NCI-H345 treated with DMSO at 0.1 percent for 48 hours (cell line): ENCODE measurements around the gene SRGAP2C.
A peak's percentile ranks its signal among the peaks of the same experiment; 100 is the strongest.
"Not testable (repeated sequence)": the region's sequence is repeated elsewhere in the genome, so short reads cannot be mapped to it uniquely, and the experiment has no call there.

ENCODE experiments used
- DNase-seq: peaks from one replicate; lab custom pipeline; 2025; ENCODE audit not compliant: unreplicated experiment; lab: John Stamatoyannopoulos, UW

The SRGAP2C gene

DNA sequence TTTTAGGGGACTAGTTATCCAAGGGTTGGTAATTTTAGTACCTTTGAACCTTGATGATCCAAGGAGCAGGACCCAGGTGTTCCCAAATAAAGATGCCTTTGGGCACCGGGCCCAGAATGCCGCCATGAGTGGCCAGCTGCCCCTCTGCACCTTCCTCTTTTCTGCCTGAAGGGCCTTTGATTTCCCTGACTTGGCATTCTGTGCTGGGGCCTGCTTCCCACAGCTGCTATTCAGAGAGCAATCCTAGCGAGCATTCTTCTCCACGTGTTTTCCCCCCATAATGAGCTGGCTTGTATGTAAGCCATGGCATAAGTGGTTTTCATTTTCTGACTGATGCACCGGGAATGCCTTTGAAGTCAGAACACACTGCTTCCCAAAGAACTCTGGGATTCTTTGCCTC is 184.1 kb downstream of the SRGAP2C start:
- not testable (repeated sequence) for DNase-seq

GRCh38 chr1:121369959-121370358 is 185.2 kb downstream of the SRGAP2C start:
- not testable (repeated sequence) for DNase-seq

DNA sequence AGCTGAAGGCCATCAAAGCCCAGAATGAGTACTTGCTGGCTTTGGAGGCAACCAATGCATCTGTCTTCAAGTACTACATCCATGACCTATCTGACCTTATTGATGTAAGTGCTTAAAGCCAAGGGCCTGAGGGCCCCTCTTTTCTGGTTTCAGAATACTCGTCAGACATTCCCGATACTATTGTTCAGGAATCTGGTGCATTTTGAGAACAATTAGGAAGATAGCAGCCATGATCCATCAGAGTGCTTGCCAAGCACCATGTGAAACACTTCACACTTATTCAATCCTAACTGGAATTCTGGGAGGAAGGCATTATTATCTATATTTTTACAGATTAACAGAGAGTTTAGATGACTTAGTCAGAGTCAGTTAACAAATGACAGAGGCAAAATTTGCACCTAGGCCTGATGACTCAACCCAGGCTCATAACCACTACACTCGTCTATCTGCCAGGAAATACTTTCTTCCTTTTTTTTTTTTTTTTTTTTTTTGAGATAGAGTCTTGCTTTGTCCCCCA is 190.1 kb downstream of the SRGAP2C start:
- not testable (repeated sequence) for DNase-seq

DNA sequence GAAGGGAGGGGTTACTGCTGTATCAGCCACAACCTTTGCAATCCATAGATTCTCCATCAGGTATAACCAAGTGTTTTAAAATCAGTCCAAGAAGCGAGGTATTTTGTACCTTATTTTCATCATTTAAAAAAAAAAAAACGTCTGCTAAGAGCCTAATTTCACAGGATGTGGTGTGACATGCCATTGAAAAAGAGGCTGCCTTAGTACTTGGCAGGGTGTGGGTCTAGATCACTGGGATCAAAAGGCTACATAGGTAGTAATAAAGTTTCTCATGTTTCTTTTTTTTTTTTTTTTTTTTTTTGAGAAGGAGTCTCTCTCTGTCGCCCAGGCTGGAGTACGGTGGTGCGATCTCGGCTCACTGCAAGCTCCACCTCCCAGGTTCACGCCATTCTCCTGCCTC is 192.2 kb downstream of the SRGAP2C start:
- DNase-seq: not testable (repeated sequence)

DNA sequence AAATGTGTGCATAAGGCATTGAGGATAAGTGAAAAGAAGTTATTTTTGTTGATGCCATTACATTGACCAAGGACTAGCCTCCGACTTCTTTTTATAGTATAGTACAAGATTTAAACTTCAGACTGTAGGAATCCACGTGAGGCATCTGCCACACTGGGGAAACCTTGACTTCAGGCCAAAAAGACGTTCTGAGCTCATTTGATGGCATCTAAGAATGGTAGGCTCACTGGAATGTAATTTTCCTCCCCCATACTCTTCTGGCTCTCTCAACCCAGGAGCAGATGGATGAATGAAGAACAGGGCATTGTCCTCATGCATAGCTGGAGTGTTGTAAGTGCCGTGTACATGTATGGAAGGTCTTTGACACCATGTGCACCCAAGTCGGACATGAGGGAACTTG is 194.0 kb downstream of the SRGAP2C start:
- not testable (repeated sequence) for DNase-seq

DNA sequence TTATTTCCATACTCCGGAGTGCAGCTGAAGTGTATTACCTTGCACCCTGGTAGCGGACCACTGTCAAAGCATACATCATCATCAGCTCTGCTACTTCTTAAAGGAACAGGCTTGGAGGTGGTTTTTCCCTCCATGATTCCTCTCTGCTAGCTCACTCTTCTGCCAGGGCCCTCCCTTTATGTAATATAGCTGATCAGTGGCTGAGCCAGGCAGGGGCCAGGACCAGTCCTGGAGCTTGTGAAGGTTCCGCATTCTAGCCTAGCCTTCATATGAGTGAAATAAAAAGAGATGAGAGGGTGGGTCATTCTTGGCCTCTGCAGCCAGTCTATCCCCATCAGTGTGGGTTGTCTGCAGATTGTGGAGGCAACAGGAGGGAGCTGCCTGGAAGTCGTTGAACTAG is 200.0 kb downstream of the SRGAP2C start:
- DNase-seq: not testable (repeated sequence)

DNA sequence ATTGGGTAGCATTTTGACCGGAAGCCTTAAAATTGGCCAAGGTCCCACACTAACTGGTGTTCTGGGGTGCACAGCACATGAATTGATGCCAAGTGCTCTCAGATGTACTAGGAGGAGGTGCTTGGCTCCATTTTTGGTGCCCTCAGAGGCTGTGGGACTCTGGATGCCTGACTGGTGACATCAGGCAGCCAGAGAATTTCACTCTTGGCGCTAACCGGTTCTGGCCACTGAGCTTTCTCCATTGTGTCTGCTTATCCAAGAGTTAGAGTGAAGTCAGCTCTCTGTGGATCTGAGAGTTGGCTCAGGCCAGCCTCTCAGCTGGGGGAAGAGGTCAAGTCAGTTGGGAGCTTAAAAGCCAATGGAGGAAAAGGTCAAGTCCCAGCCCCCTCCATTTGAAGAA is 200.4 kb downstream of the SRGAP2C start:
- DNase-seq: not testable (repeated sequence)

DNA sequence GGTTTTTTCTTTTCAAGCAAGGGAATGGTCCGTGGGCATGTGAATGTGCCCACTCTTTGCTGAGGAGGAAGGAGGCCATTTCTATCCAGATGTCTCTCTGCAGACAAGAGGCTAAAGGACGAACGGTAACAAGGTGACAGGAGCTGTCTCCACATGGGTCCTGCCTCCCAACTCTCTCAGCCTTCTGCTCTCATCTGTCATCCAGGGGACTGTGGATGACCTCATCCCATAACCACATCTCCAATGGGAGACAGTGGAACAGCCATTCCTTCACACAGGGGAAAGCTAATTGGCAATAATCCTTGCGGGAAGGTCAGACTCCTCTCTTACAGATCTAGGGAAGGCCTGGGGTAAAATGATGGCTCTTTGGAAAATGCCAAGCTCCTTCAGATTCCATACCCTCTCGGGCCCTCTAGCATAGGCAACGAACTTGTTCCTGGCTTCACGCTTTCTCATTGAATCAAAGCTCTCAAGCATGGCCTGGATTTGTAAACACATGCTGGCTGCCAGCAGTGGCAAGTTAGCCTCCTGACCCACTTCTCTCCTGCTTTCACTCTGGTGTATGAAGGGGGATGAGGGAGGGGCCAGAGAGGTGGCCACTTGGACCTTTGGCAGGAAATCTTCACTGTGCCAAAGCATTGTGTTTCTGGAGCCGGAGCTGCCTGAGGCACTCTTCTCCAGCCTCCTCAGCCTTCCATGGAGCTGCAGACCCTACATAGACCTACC is 201.0 kb downstream of the SRGAP2C start:
- DNase-seq: not testable (repeated sequence)

- DNase-seq: not testable (repeated sequence)
These were observed 201.7 kb downstream of the SRGAP2C start for GRCh38 chr1:121386319-121386948.

DNA sequence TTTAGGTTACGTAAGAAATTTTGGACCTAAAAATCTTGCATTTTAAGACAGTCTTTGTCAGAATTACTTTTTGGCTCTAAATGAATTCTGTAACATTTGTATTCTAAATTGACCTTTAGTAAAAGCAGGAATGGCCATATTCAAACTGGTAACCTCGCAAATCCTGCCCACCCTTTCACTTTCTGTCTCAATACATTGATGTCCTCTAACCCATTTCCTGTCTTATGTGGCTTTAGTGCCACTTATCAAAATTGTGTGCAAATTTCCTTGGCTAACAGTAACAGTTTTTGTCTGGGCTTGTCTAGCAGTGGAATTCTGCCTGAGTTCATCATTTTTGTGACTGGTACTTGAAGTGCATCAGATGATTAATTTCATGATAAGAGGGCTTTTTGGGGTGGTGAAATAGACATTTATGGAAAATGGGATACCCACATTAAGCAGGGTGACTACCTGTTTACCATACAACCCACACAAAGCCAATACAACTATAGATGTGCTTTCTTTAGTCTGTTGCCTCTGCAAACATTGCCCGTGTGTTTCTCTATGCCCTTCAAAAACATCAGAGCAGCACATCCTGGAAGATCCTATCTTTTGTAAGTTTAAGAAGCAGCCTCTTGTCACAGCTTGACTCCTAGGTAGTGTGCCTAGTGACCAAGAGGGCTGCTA is 205.3 kb downstream of the SRGAP2C start:
- DNase-seq: not testable (repeated sequence)

DNA sequence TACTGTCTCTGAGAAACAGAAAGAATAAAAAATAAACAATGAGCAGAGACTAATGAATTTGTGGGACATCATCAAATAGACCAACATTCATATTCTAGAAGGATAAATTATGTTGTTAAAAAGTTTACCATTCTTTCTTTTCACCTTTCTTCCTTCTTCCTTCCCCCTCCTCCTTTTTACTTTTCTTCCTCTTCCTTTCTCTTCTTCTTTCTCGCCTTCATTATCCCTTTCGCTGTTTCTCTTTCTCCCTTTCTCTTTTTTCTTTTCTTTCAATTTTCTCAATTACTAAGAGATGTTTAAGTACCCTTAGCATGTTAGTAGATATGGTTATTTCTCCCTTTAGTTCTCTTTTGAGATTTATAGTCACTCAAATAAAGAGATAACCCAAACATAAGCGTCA is 207.4 kb downstream of the SRGAP2C start:
- DNase-seq: not testable (repeated sequence)

GRCh38 chr1:121395718-121396201 is 211.0 kb downstream of the SRGAP2C start:
- not testable (repeated sequence) for DNase-seq

DNA sequence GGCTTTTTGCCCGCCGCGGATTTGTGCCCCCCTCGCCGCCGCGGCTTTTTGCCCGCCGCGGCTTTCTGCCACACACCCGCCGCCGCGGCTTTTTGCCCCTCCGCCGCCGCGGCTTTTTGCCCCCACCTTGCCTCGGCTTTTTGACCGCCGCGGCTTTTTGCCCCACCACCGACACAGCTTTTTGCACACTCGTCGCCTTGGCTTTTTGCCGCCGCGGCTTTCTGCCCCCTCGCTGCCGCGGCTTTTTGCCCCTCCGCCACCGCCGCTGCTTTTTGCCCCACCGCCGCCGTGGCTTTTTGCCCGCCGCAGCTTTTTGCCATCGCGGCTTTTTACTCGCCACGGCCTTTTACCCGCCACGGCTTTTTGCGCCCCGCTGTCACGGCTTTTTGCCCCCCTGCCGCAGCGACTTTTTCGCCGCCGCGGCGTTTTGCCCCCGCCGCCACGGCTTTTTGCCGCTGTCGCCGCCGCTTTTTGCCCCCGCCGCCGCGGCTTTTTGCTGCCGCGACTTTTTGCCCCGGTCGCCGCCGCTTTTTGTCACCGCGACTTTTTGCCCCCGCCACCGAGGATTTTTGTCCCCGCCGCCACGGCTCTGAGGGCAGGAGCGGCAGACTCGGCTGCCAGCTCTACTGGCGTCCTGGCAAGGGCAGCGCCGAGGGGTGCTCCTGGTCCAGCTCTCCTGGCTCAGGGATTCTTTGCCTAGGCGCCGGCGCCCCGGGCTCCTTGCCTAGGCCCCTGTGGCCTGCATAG is 211.7 kb downstream of the SRGAP2C start:
- DNase-seq: not testable (repeated sequence)

- not testable (repeated sequence) for DNase-seq
These were observed 212.3 kb downstream of the SRGAP2C start for GRCh38 chr1:121397101-121397500.

- not testable (repeated sequence) for DNase-seq
These were observed 214.4 kb downstream of the SRGAP2C start for GRCh38 chr1:121399193-121399592.

DNA sequence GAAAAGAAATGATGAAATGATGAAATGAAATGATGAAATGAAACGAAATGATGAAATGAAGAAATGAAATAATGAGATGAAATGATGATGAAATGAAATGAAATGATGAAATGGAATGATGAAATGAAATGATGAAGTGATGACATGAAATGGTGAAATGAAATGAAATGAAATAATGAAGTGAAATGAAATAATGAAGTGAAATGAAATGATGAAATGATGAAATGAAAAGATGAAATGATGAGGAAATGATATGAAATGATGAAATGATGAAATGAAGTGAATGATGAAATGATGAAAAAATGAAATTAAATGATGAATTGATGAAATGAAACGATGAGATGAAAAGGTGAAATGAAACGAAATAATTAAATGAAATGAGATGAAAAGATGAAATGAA is 215.3 kb downstream of the SRGAP2C start:
- not testable (repeated sequence) for DNase-seq

DNA sequence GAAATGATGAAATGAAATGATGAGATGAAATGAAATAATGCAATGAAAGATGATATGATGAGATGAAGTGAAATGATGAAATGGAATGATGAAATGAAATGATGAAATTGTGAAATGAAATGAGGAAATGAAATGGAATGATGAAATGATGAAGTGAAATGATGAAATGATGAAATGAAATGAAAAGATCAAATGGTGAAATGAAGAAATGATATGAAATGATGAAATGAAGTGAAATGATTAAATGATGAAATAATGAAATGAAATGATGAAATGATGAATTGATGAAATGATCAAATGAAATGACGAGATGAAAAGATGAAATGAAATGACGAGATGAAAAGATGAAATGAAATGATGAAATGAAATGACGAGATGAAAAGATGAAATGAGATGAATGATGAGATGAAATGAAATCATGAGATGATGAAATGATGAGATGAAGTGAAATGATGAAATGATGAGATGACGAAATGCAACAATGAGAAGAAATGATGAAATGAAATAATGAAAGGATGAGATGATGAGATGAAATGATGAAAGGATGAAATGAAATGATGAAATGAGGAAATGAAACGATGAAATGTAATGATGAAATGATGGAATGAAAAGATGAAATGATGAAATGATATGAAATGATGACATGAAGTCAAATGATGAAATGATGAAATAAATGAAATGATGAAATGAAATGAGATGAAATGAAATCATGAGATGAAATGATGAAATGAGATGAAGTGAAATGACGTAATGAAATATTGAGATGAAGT is 216.0 kb downstream of the SRGAP2C start:
- not testable (repeated sequence) for DNase-seq

- peak; percentile 11 for DNase-seq
These were observed 216.7 kb downstream of the SRGAP2C start for GRCh38 chr1:121401375-121401955.

DNA sequence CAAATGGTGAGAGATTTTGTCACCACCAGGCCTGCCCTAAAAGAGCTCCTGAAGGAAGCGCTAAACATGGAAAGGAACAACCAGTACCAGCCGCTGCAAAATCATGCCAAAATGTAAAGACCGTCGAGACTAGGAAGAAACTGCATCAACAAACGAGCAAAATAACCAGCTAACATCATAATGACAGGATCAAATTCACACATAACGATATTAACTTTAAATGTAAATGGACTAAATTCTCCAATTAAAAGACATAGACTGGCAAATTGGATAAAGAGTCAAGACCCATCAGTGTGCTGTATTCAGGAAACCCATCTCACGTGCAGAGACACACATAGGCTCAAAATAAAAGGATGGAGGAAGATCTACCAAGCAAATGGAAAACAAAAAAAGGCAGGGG is 218.5 kb downstream of the SRGAP2C start:
- not testable (repeated sequence) for DNase-seq

DNA sequence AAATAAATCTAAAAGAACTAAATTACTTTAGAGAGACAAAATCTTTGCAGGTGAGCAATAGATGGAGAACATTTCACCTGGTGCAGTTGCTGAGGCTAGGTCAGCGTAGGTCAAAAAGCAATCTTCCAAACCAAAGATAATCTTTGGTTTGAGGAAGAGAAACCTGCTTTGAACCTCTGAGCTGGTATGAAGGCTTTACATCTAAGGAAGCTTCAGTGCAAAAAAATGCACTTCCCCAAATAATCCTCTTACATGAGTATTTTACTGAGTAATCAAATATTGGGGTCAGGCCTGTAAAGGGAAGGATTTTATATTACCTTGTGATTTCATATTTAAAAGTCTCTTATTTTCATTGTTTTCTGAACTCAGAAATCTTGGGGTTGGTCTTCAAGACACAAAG is 223.6 kb downstream of the SRGAP2C start:
- no peak for DNase-seq
